ENCODE data around the gene MTCL3.

MTCL3 gene

GRCh38 chr6:127561660-127562059 lies 42.5 kb upstream of the MTCL3 start:
- H3K9me3 Mint-ChIP-seq = no peaks in the 10 kb centered on the region
- no CpG with 5 or more reads among the region's 1 CpG for WGBS (ENCODE audit: extremely low coverage, insufficient read length, low lambda C conversion rate)
- H3K14ac ChIP-seq (ENCODE audit: insufficient read depth, low read length) = no peak overlapping the region
- H3T11ph ChIP-seq (ENCODE audit: low read length) = no peak overlapping the region
- H2AK5ac ChIP-seq (ENCODE audit: insufficient read length, low read length) = no peak overlapping the region
- H3K27me3 Mint-ChIP-seq (ENCODE audit: low read depth) = no peaks in the 10 kb centered on the region
- H3K79me2 ChIP-seq (ENCODE audit: insufficient read depth, low read length) = no peaks in the 10 kb centered on the region
- H4K8ac ChIP-seq (replicated peaks; ENCODE audit: insufficient read length, low read depth, low read length) = no peak overlapping the region
- H3K27ac ChIP-seq (ENCODE audit: insufficient read length, low read depth, low read length) = no peak overlapping the region
- no peaks in the 10 kb centered on the region for H3K23me2 ChIP-seq (ENCODE audit: insufficient read length, low read depth, low read length, poor library complexity, severe bottlenecking)
- H3K79me1 ChIP-seq (ENCODE audit: insufficient read depth, low read depth, low read length, poor library complexity, severe bottlenecking) = no peaks in the 10 kb centered on the region
- no peak overlapping the region for H3K9ac ChIP-seq (ENCODE audit: extremely low read depth, insufficient read length, low read length)
- H2BK120ac ChIP-seq (ENCODE audit: low read depth, low read length, poor library complexity, severe bottlenecking) = no peak overlapping the region
- no peak overlapping the region for H4K5ac ChIP-seq (ENCODE audit: insufficient read length, low read depth, low read length)
- H3K4me2 ChIP-seq (ENCODE audit: insufficient read depth, insufficient read length, low read length) = no peak overlapping the region
- no peak overlapping the region for H2BK5ac ChIP-seq (ENCODE audit: insufficient read length, low read length)
- no peak overlapping the region for H3K4me3 Mint-ChIP-seq
- no peak overlapping the region for H3K56ac ChIP-seq (ENCODE audit: insufficient read length, low read depth, low read length)
- no peak overlapping the region for H4K91ac ChIP-seq (ENCODE audit: insufficient read length, low read depth, low read length)
- no peak for DNase-seq
- no peak overlapping the region for H3K27ac Mint-ChIP-seq
- no peaks in the 10 kb centered on the region for H3K4me1 ChIP-seq (ENCODE audit: insufficient read depth, low read length)
- H3K36me3 Mint-ChIP-seq (ENCODE audit: insufficient read depth in 1 of 3, low read depth in 3 of 3) = no peaks in the 10 kb centered on the region
- no peaks in the 10 kb centered on the region for H3K27me3 ChIP-seq (ENCODE audit: insufficient read depth, low read length)
- H2AFZ ChIP-seq (ENCODE audit: low read length) = no peak overlapping the region
- no peaks in the 10 kb centered on the region for H3K9me3 ChIP-seq (ENCODE audit: control insufficient read depth, low read depth, low read length)
- H3K4ac ChIP-seq (ENCODE audit: low read depth, low read length) = no peak overlapping the region
- no peak overlapping the region for H2BK12ac ChIP-seq (ENCODE audit: insufficient read length, low read depth, low read length)
- H2BK15ac ChIP-seq (ENCODE audit: low read depth, low read length) = no peak overlapping the region
- H3K4me1 Mint-ChIP-seq = no peaks in the 10 kb centered on the region
- H3K18ac ChIP-seq (ENCODE audit: insufficient read length, low read depth, low read length) = no peak overlapping the region
- H2BK20ac ChIP-seq (ENCODE audit: low read depth, low read length, poor library complexity, severe bottlenecking) = no peak overlapping the region
- H3K23ac ChIP-seq (ENCODE audit: insufficient read length, low read depth, low read length) = no peak overlapping the region
- no peak for TF ChIP-seq CTCF (conservative IDR thresholded peaks at IDR 0.05)
- no peaks in the 10 kb centered on the region for H4K20me1 ChIP-seq (ENCODE audit: control insufficient read depth, insufficient read depth, insufficient read length)

Data from H9 (cell line).